ENCODE results near the gene CACNG1. TPM values are rescaled to one million over a fixed set of nuclear protein-coding genes. Genes with fewer than 3 reads are reported as not detected.
"Not testable (repeated sequence)": the region's sequence is repeated elsewhere in the genome, so short reads cannot be mapped to it uniquely, and the experiment has no call there.

CACNG1 gene
- total RNA-seq, 1 donor = not detected

- DNase-seq (ENCODE audit: low read depth in 2 of 3, low spot score in 2 of 3) = no peak
Measured at GRCh38 chr17:67024736-67025135, 19.6 kb upstream of the CACNG1 start.

GRCh38 chr17:67025216-67025792 lies 19.1 kb upstream of the CACNG1 start:
- no peak for DNase-seq (ENCODE audit: low read depth in 2 of 3, low spot score in 2 of 3)

GRCh38 chr17:67026341-67026740 lies 18.0 kb upstream of the CACNG1 start:
- DNase-seq (ENCODE audit: low read depth in 2 of 3, low spot score in 2 of 3) = no peak

DNA sequence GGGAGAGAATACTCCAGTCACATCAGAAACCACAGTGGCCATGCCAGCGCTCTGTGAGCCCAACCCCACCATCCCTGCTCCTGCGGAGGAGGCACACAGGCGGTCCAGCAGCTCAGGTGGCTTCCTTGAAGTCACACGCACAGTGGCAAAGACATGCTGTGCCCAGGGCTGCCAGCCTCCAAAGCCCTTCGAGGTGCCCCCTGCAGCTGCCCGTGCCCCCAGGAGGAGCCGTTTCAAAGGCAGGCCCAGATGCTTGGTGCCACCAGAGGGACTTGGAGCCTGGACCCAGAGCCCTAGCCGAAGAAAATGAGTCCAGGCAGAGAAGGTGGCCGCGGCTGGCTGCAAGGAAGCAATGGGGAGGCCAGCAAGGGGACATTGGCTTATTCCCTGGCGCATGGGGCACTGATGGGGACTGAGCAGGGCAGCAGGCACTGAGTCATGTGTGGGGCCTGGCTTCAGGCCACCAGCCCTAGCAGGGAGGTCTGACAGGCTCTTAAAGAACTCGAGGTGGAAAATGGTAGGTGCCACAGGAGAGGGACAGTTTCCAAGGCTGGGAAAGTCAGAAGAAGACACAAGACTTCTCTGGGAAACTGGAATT lies 17.2 kb upstream of the CACNG1 start:
- DNase-seq (ENCODE audit: low read depth in 2 of 3, low spot score in 2 of 3) = no peak

DNA sequence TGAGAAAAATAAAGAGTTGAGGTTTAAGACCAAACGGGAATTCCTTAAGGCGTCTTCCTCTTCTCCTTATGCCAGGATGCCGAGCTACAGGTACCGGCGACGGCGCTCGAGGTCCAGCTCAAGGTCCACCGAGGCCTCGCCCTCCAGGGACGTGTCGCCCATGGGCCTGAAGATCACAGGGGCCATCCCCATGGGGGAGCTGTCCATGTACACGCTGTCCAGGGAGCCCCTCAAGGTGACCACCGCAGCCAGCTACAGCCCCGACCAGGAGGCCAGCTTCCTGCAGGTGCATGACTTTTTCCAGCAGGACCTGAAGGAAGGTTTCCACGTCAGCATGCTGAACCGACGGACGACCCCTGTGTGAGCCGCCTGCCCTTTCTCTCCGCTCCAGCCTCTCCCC lies 13.7 kb upstream of the CACNG1 start:
- no peak for DNase-seq (ENCODE audit: low read depth in 2 of 3, low spot score in 2 of 3)

- DNase-seq (ENCODE audit: low read depth in 2 of 3, low spot score in 2 of 3) = no peak
Measured at GRCh38 chr17:67032382-67032781, 12.0 kb upstream of the CACNG1 start.

DNA sequence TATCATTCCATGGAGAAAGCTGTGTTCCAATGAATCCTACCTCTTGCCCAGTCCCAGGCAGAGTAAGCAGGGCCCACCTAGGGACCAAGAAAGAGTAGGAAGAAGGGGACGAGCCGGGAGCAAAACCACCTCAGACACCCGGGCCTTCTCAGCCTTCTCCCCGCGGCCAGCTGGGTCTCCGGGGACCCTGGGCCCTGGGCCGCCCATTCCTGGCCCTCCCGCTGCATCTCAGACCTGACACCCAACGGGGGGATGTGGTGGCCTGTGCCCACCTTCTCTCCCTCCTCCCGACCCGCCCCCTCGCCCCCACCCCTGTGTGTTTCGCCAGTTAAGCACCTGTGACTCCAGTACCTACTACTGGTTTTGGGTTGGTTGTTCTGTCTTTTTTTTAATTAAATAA lies 11.4 kb upstream of the CACNG1 start:
- no peak for DNase-seq (ENCODE audit: low read depth in 2 of 3, low spot score in 2 of 3)

- DNase-seq (ENCODE audit: low read depth in 2 of 3, low spot score in 2 of 3) = no peak
Measured at GRCh38 chr17:67033613-67034012, 10.7 kb upstream of the CACNG1 start.

DNA sequence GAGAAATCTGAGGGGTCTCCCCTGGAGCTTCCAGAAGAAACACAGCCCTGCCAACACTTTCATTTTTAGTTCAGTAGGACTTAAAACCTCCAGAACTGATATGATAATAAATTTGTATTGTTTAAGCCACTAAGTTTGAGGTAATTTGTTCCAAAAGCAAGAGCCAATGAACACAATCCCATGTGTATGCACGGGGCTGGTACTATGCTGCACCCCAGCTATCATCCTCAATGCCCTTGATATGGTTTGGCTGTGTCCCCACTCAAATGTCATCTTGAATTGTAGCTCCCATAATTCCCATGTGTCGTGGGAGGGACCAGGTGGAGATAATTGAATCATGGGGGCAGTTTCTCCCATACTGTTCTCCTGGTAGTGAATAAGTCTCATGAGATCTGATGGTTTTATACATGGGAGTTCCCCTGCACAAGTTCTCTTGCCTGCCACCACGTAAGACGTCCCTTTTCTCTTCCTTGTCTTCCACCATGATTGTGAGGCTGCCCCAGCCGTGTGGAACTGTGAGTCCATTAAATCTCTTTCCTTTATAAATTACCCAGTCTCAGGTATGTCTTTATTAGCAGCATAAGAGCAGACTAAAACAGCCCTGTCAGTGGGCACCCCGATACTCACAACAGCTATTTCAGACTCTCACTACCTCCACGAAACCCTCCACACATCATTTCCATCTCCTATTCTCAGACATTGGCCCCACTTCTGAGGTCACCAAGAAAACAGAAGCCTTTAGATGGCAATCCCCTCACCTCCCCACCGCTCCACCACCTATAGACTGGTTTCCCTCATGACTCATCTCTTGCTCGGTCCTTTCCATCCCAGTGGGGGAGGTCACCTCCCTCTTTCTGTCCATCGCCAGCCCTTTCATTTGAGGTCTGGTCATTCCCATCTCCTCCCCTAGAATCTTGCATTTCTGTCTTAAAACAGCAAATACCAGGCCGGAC lies 8.9 kb upstream of the CACNG1 start:
- DNase-seq (ENCODE audit: low read depth in 2 of 3, low spot score in 2 of 3) = no peak

DNA sequence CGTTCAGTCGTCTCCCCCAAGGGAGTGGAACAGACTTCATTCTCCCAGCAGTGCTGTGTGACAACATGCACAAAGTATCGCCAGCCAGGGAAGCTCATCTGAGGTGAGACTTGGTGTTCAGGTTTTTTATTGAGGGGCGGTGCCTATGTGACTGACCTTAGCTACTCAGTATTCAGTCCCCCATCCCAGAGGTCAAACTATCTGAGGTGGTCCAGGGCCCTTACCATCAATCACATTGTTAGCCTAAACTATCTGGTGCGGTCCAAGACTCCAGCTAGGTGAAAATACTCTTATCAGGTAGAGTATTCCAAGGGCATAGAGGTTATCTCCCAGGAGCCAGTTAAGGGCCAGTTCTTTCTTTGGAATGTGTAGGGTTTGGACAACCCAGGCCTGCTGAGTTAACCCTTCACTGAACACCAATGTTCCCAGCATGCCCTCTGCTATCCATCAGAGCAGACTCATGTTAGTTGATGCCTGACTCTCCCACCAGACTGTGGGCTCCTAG lies 5.4 kb upstream of the CACNG1 start:
- DNase-seq (ENCODE audit: low read depth in 2 of 3, low spot score in 2 of 3) = no peak

- no peak for DNase-seq (ENCODE audit: low read depth in 2 of 3, low spot score in 2 of 3)
Measured at GRCh38 chr17:67040652-67041051, 3.7 kb upstream of the CACNG1 start.

- DNase-seq (ENCODE audit: low read depth in 2 of 3, low spot score in 2 of 3) = not testable (repeated sequence)
Measured at GRCh38 chr17:67041119-67041518, 3.2 kb upstream of the CACNG1 start.

GRCh38 chr17:67041531-67041930 lies 2.8 kb upstream of the CACNG1 start:
- no peak for DNase-seq (ENCODE audit: low read depth in 2 of 3, low spot score in 2 of 3)

GRCh38 chr17:67041941-67042899 lies 2.1 kb upstream of the CACNG1 start:
- no peak for DNase-seq (ENCODE audit: low read depth in 2 of 3, low spot score in 2 of 3)

GRCh38 chr17:67043283-67043682 lies 1.1 kb upstream of the CACNG1 start:
- DNase-seq (ENCODE audit: low read depth in 2 of 3, low spot score in 2 of 3) = no peak

DNA sequence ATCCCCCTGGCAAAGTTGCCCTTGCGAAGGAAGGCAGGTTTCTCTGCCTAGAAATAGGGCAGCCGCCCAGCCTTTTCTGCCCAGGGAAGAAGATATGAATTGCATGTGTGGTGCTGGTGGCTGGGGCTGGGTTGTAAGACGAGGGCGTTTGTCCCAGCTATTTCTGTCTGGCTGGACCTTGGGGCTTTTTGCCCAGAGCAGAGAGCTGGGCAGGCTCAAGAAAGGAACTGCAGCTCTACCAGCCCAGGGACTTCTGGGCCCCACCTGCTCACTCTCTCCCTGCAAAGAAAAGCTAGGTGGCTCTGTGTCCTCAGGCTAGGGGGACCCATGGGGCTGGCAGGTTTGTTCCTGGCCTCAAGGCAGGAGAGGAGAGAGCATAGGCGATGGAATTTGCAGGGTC lies 586 bp downstream of the CACNG1 start:
- no peak for DNase-seq (ENCODE audit: low read depth in 2 of 3, low spot score in 2 of 3)

- no peak for DNase-seq (ENCODE audit: low read depth in 2 of 3, low spot score in 2 of 3)
Measured at GRCh38 chr17:67046398-67046797, 2.0 kb downstream of the CACNG1 start.

GRCh38 chr17:67047382-67047781 lies 3.0 kb downstream of the CACNG1 start:
- no peak for DNase-seq (ENCODE audit: low read depth in 2 of 3, low spot score in 2 of 3)

- DNase-seq (ENCODE audit: low read depth in 2 of 3, low spot score in 2 of 3) = no peak
Measured at GRCh38 chr17:67049025-67049739, 4.8 kb downstream of the CACNG1 start.

- no peak for DNase-seq (ENCODE audit: low read depth in 2 of 3, low spot score in 2 of 3)
Measured at GRCh38 chr17:67050066-67050465, 5.7 kb downstream of the CACNG1 start.
